ENCODE data around the gene RXRA.

Gene RXRA

DNA sequence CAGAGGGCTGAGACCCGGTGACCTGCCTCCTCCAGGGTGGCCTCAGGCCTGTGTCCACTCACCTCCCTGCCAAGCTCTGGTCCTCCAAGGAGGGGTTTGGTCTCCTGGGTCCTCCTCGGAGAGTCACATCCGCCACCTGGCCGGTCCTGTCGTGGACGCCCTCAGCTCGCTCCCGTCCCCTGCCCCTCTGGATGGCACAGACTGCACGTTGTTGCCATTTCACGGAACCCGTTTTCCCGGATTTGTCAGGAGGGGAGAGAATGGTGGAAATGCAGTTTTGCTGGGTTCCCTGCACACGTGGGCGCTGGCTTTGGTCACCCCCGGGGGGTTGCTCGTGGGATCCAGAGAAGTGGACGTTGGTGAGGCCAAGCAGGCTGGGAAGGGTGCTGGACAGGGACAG, 62.7 kb downstream of the RXRA start:
- no peaks in the 10 kb centered on the region for H3K27me3 ChIP-seq (ENCODE audit: low read length)
- no peak overlapping the region for H3K27ac ChIP-seq (ENCODE audit: low read depth, low read length)
- no peak for TF ChIP-seq EZH2phosphoT487 (conservative IDR thresholded peaks at IDR 0.05; ENCODE audit: low read length)
- TF ChIP-seq, protein P1, sequence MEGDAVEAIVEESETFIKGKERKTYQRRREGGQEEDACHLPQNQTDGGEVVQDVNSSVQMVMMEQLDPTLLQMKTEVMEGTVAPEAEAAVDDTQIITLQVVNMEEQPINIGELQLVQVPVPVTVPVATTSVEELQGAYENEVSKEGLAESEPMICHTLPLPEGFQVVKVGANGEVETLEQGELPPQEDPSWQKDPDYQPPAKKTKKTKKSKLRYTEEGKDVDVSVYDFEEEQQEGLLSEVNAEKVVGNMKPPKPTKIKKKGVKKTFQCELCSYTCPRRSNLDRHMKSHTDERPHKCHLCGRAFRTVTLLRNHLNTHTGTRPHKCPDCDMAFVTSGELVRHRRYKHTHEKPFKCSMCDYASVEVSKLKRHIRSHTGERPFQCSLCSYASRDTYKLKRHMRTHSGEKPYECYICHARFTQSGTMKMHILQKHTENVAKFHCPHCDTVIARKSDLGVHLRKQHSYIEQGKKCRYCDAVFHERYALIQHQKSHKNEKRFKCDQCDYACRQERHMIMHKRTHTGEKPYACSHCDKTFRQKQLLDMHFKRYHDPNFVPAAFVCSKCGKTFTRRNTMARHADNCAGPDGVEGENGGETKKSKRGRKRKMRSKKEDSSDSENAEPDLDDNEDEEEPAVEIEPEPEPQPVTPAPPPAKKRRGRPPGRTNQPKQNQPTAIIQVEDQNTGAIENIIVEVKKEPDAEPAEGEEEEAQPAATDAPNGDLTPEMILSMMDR (IDR thresholded peaks at IDR 0.05; ENCODE audit: insufficient read depth, low read length, poor library complexity, severe bottlenecking): no peak
- H4K20me1 ChIP-seq (ENCODE audit: low read depth, low read length): no peaks in the 10 kb centered on the region
- H3K36me3 ChIP-seq (ENCODE audit: low read length): no peaks in the 10 kb centered on the region
- no peak overlapping the region for H3K4me3 ChIP-seq (ENCODE audit: insufficient read depth, low read length, poor library complexity, severe bottlenecking)
- no peaks in the 10 kb centered on the region for H3F3A ChIP-seq (ENCODE audit: insufficient read depth)
- no peaks in the 10 kb centered on the region for H3K79me2 ChIP-seq (ENCODE audit: insufficient read depth, low read length)
- H3K9me3 ChIP-seq (ENCODE audit: insufficient read depth, low read length): no peaks in the 10 kb centered on the region
- H2AFZ ChIP-seq (ENCODE audit: low read depth, low read length, severe bottlenecking): no peak overlapping the region
- no peak overlapping the region for H3K9ac ChIP-seq (ENCODE audit: low read length)
- H3K4me2 ChIP-seq (ENCODE audit: low read depth, low read length, poor library complexity, severe bottlenecking): no peak overlapping the region
- no peaks in the 10 kb centered on the region for H3K9me2 ChIP-seq (replicated peaks; ENCODE audit: insufficient read depth, low read length)

DNA sequence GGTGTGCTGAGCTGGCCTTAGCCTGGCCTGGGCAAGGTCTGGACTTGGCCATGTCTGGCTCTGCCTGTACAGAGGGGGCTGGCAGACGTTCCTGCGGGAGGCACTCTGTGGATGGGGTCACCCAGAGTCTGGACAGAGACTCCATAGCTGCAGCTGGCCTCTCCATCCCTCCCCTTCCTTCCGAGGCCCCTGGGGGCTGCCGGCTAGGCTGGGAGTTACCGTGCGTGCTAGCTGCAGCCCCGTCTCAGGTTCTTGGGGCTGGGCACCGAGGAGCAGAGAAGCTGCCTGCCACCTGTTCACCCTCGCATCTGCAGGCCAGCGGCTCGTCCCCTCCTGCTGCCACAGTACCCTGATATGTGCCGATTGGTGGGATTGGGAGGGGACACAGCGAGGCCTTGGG, 63.4 kb downstream of the RXRA start:
- Histone ChIP-seq H3K27ac (ENCODE audit: low read depth, low read length) (no peak overlapping the region), H3K9me3 (ENCODE audit: insufficient read depth, low read length) (no peaks in the 10 kb centered on the region), H3K27me3 (ENCODE audit: low read length) (no peaks in the 10 kb centered on the region), H3K4me2 (ENCODE audit: low read depth, low read length, poor library complexity, severe bottlenecking) (no peak overlapping the region), H3F3A (ENCODE audit: insufficient read depth) (no peaks in the 10 kb centered on the region), H4K20me1 (ENCODE audit: low read depth, low read length) (no peaks in the 10 kb centered on the region), H3K79me2 (ENCODE audit: insufficient read depth, low read length) (no peaks in the 10 kb centered on the region), H3K9ac (ENCODE audit: low read length) (no peak overlapping the region), H3K9me2 (replicated peaks; ENCODE audit: insufficient read depth, low read length) (no peaks in the 10 kb centered on the region), H3K36me3 (ENCODE audit: low read length) (no peaks in the 10 kb centered on the region), H3K4me3 (ENCODE audit: insufficient read depth, low read length, poor library complexity, severe bottlenecking) (no peak overlapping the region), H2AFZ (ENCODE audit: low read depth, low read length, severe bottlenecking) (no peak overlapping the region)
- TF ChIP-seq, protein P1 (IDR thresholded peaks at IDR 0.05; ENCODE audit: insufficient read depth, low read length, poor library complexity, severe bottlenecking): no peak
- no peak for TF ChIP-seq EZH2phosphoT487 (conservative IDR thresholded peaks at IDR 0.05; ENCODE audit: low read length)

DNA sequence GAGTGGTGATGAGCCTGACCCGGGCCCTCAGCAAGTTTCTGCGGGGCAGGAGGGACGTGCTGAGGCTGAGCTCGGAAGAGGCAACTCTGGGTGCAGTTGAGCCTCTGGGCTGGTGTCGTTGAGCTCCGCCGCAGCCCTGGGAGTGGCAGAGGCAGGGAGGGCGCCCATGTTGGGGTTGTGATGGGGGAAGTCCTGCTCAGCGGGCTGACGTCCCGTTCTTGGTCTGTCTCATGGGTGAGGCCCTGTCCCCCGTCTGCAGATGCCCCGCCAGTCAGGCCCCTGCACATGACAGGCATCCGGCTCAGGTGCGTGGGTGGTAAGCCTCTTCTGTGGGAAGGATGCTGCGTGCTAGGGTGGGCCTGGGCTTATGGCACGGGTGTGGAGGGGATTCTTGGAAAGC, 64.3 kb downstream of the RXRA start:
- Histone ChIP-seq H3K27me3 (ENCODE audit: low read length) (no peaks in the 10 kb centered on the region; the same call in 1 of the 2 replicates), H3K9me3 (ENCODE audit: insufficient read depth, low read length) (no peaks in the 10 kb centered on the region), H3K9me2 (replicated peaks; ENCODE audit: insufficient read depth, low read length) (no peaks in the 10 kb centered on the region), H3K79me2 (ENCODE audit: insufficient read depth, low read length) (no peaks in the 10 kb centered on the region), H3K4me2 (ENCODE audit: low read depth, low read length, poor library complexity, severe bottlenecking) (no peak overlapping the region), H3K36me3 (ENCODE audit: low read length) (no peaks in the 10 kb centered on the region), H3K4me3 (ENCODE audit: insufficient read depth, low read length, poor library complexity, severe bottlenecking) (no peak overlapping the region), H3F3A (ENCODE audit: insufficient read depth) (no peaks in the 10 kb centered on the region), H3K27ac (ENCODE audit: low read depth, low read length) (no peak overlapping the region), H3K9ac (ENCODE audit: low read length) (no peak overlapping the region), H4K20me1 (ENCODE audit: low read depth, low read length) (no peaks in the 10 kb centered on the region), H2AFZ (ENCODE audit: low read depth, low read length, severe bottlenecking) (no peak overlapping the region)
- TF ChIP-seq, protein P1 (IDR thresholded peaks at IDR 0.05; ENCODE audit: insufficient read depth, low read length, poor library complexity, severe bottlenecking): no peak
- TF ChIP-seq EZH2phosphoT487 (conservative IDR thresholded peaks at IDR 0.05; ENCODE audit: low read length): no peak

Measured in SU-DHL-6 (cell line).